Glutamatergic neuron (in vitro differentiated cells): ENCODE measurements around the gene SHROOM3. TPM values are rescaled to one million over a fixed set of nuclear protein-coding genes. Genes with fewer than 3 reads are reported as not detected.

Experiments used
- DNase-seq: peaks from one replicate; pipeline ENCODE4 v3.0.0; 2022
- H3K27ac Mint-ChIP-seq: one replicate; pipeline ENCODE4 v1.8.0; 2020; ENCODE audit warnings: mild to moderate bottlenecking, mixed read lengths, inconsistent platforms; ENCODE audit not compliant: unreplicated experiment
- H3K27me3 Mint-ChIP-seq: one replicate; pipeline ENCODE4 v1.8.0; 2020; ENCODE audit warnings: mild to moderate bottlenecking, moderate library complexity, mixed read lengths, inconsistent platforms; ENCODE audit not compliant: unreplicated experiment
- H3K36me3 Mint-ChIP-seq: one replicate; pipeline ENCODE4 v1.8.0; 2020; ENCODE audit warnings: mild to moderate bottlenecking, mixed read lengths, inconsistent platforms; ENCODE audit not compliant: unreplicated experiment
- H3K4me1 Mint-ChIP-seq: one replicate; pipeline ENCODE4 v1.8.0; 2020; ENCODE audit warnings: mild to moderate bottlenecking, low read depth, mixed read lengths, inconsistent platforms; ENCODE audit not compliant: unreplicated experiment
- H3K4me3 Mint-ChIP-seq: one replicate; pipeline ENCODE4 v1.8.0; 2020; ENCODE audit warnings: mild to moderate bottlenecking, mixed read lengths, inconsistent platforms; ENCODE audit not compliant: unreplicated experiment
- H3K9me3 Mint-ChIP-seq: one replicate; pipeline ENCODE4 v1.8.0; 2020; ENCODE audit warnings: mild to moderate bottlenecking, moderate library complexity, mixed read lengths, inconsistent platforms; ENCODE audit not compliant: unreplicated experiment
- CTCF ChIP-seq: fragments of 200-600 bp; sonication (generic); IDR thresholded peaks from one replicate; pipeline ENCODE4 v1.5.0; 2021; ENCODE audit not compliant: partially characterized antibody, unreplicated experiment
- total RNA-seq: library from RNA; stranded (reverse); fragmentation: NEBNext Ultra II Directional; extraction: Animal tissue kit (Norgen Biotek cat#: 25700); gene quantifications from one replicate; pipeline ENCODE4 v1.2.1, GENCODE V29; 2021; ENCODE audit not compliant: unreplicated experiment

The SHROOM3 gene
- total RNA-seq, 1 donor from 2014 or later = 1.9 TPM

- Mint-ChIP-seq H3K9me3 (peaks cover 2% of the 10 kb centered on the region), H3K36me3 (no peaks in the 10 kb centered on the region), H3K27me3 (peaks cover 2% of the 10 kb centered on the region), H3K27ac (peak overlapping the region; percentile 33), H3K4me1 (peaks cover 28% of the 10 kb centered on the region), H3K4me3 (peak overlapping the region; percentile 96)
- peak; percentile 62 for DNase-seq
- TF ChIP-seq CTCF = no peak
Measured at GRCh38 chr4:76689145-76689817, 254.3 kb downstream of the SHROOM3 start.

GRCh38 chr4:76690011-76690905 lies 255.2 kb downstream of the SHROOM3 start:
- no peak for TF ChIP-seq CTCF
- peak overlapping the region; percentile 96 for H3K4me3 Mint-ChIP-seq
- peaks cover 2% of the 10 kb centered on the region for H3K9me3 Mint-ChIP-seq
- no peak overlapping the region for H3K27ac Mint-ChIP-seq
- H3K36me3 Mint-ChIP-seq = no peaks in the 10 kb centered on the region
- no peak for DNase-seq
- H3K27me3 Mint-ChIP-seq = peaks cover 2% of the 10 kb centered on the region
- H3K4me1 Mint-ChIP-seq = peaks cover 28% of the 10 kb centered on the region

GRCh38 chr4:76690906-76691275 lies 255.9 kb downstream of the SHROOM3 start:
- Mint-ChIP-seq H3K27ac (no peak overlapping the region), H3K9me3 (peaks cover 2% of the 10 kb centered on the region), H3K36me3 (no peaks in the 10 kb centered on the region), H3K27me3 (peaks cover 2% of the 10 kb centered on the region), H3K4me3 (no peak overlapping the region), H3K4me1 (peaks cover 29% of the 10 kb centered on the region)
- DNase-seq = no peak
- no peak for TF ChIP-seq CTCF

- H3K9me3 Mint-ChIP-seq = peaks cover 2% of the 10 kb centered on the region
- no peak overlapping the region for H3K4me3 Mint-ChIP-seq
- H3K36me3 Mint-ChIP-seq = no peaks in the 10 kb centered on the region
- peaks cover 2% of the 10 kb centered on the region for H3K27me3 Mint-ChIP-seq
- no peak overlapping the region for H3K27ac Mint-ChIP-seq
- H3K4me1 Mint-ChIP-seq = peaks cover 36% of the 10 kb centered on the region
- no peak for TF ChIP-seq CTCF
- DNase-seq = no peak
Measured at GRCh38 chr4:76691807-76692582, 257.0 kb downstream of the SHROOM3 start.
